GM19351 (cell line): ENCODE results near the gene ZNF117.
"Not testable (repeated sequence)": the region's sequence is repeated elsewhere in the genome, so short reads cannot be mapped to it uniquely, and the experiment has no call there.

ENCODE experiments used
- ATAC-seq: cut with Tn5 transposase; IDR thresholded peaks from one replicate; pipeline ENCODE4 v1.9.1; 2021; ENCODE audit warnings: mild to moderate bottlenecking, moderate library complexity; ENCODE audit not compliant: unreplicated experiment

ZNF117 gene

DNA sequence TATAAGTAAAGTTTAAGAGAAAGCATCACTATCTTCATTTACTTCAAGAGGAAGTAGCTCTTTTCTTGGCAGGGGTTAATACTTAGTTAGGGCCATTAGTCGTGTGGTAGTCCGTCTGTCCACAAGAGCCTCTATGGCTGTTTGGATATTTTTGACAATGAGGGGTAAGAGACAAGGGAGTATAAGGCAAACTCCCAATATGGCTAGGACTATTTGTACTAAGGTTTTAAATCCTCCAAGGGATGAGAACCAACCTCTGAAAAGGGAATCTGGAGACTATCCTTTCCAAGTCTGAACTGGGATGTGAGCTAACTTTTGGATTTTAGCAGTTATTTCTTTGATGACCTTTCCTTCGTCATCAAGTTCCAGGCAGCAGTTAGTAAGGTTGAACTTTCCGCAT lies at the start of gene ZNF117:
Gene ZNF117, minus strand, starts transcription at position 101 of the 400 bp plus-strand sequence.
- ATAC-seq: no peak

DNA sequence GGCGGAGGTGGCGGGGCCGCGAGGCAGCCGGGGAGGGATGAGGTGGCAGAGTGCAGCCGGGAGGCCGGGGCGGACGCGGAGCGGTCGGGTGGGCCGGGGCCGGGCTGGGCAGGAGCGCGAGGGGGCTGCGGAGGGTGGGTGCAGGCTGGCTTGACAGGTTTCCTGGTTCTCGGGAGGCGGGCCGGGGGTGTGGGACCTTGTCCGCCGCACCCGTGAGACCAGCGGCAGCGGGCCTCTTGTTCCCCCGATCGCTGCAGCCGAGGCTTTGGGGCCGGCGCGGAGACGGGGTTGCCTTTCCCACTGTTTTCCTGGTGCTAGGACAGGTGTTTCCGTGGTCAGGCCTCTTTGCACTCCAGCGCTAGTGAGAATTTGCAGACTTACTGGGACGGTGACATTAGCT lies 47.9 kb upstream of the ZNF117 start:
- peak; percentile 16 for ATAC-seq

DNA sequence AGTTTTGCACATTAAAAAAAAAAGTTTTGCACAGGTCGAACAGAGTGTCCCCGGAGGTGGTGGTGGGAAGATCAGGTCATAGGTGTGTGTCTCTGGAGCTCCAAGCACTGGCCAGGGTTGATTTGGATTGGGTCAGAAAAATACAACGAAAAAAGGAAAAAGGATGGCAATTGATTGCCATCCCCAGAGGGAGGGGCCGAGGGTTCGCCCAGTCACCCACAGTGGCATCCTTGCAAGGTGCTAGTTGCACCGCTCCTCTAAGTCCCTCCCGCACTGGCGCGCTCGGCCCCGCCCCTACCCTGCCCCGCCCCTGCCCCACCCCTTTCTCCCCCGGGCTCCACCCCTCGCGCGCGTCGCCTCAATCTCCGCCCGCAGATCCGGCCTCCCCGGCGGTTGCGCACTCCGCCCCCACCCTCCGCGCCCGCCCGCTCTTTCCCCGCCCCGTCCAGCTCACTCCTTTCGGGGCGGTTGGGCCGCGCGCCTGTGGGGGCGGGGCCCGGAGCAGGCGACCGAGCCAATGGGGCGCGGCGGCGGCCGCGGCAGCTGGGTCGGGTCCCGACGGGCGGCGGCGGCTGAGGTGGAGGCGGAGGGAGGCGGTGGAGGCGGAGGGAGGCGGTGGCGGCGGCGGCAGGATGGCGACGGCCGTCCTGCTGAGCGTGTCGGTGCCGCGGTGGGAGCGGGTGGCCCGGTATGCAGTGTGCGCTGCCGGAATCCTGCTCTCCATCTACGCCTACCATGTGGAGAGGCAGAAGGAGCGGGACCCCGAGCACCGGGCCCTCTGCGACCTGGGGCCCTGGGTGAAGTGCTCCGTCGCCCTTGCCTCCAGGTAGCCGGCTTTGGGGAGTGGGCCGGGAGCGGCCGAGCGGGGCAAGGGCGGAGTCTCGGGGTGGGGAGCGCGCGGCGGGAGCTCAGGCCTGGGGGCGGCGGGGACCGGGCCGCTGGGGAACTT lies 47.2 kb upstream of the ZNF117 start:
- ATAC-seq: peak; percentile 71

DNA sequence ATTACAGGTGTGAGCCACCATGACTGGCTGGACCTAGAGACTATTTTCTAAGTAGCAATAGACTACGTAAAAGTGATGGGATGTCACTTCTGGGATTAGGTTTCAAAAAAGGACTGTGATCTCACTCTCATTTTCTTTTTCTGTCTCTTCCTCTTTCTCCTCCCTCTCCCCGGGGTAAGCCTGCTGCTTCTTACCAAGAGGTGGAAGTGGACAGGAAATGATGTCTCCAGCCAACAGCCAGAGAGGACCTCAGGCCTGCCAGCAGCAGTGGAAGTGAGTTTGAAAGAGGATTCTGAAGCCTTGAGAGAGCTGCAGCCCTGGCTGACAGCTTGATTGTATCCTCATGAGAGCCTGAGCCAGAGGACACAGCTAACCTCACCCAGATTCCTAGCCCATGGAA lies 45.7 kb upstream of the ZNF117 start:
- not testable (repeated sequence) for ATAC-seq

DNA sequence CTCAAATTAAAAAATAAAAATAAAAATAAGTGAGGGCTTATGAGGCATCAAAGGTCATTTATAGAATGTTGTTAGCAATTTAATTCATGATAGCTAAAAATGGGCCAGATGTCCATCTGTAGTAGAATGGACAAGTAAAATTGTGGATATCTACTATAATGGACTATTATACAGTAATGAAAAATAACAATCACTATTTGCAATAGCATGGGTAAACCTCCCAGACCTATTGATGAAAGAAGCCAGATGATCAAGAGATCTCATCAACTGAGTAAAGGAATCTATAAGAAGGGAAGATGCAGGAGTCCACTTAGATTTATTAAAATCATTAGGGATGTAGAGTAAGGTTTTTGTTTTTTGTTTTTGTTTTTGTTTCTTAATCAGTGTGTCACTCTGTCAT lies 44.6 kb upstream of the ZNF117 start:
- ATAC-seq: not testable (repeated sequence)

DNA sequence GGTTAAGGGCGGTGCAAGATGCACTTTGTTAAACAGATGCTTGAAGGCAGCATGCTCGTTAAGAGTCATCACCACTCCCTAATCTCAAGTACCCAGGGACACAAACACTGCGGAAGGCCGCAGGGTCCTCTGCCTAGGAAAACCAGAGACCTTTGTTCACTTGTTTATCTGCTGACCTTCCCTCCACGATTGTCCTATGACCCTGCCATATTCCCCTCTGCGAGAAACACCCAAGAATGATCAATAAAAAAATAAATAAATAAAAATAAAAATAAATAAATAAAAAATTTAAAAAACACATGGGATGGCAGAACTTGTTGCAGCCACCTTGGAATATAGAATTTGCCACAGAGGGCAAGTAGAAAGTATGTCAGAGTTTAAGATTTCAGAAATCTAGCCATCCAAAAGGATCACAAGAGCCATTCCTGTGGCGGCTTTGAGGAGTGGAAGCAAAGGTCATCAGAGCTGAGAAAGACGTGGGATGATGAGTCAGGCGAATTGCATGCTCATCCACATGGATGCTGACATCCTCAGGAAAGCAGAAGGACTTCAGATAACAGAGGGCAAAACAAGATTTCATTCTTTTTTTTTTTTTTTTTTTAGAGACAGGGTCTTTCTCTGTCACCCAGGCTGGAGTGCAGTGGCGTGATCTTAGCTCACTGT lies 43.4 kb upstream of the ZNF117 start:
- not testable (repeated sequence) for ATAC-seq

DNA sequence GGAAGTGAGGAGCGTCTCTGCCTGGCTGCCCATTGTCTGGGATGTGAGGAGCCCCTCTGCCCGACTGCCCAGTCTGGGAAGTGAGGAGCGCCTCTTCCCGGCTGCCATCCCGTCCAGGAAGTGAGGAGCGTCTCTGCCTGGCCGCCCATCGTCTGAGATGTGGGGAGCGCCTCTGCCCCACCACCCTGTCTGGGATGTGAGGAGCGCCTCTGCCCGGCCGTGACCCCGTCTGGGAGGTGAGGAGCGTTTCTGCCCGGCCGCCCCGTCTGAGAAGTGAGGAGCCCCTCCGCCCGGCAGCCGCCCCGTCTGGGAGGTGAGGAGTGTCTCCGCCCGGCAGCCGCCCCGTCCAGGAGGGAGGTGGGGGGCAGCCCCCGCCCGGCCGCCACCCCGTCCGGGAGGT lies 42.6 kb upstream of the ZNF117 start:
- ATAC-seq: not testable (repeated sequence)

DNA sequence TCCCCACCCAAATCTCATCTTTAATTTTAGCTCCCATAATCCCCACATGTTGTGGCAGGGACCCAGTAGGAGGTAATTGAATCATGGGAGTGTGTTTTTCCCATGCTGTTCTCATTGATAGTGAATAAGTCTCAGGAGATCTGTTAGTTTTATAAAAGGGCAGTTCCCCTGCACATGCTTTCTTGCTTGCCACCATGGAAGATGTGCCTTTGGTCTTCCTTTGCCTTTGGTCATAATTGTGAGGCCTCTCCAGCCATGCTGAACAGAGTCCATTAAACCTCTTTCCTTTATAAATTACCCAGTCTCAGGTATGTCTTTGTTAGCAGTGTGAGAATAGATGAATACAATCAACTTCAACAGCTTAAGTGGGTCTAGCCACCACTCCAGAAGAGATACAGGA lies 34.2 kb upstream of the ZNF117 start:
- not testable (repeated sequence) for ATAC-seq

DNA sequence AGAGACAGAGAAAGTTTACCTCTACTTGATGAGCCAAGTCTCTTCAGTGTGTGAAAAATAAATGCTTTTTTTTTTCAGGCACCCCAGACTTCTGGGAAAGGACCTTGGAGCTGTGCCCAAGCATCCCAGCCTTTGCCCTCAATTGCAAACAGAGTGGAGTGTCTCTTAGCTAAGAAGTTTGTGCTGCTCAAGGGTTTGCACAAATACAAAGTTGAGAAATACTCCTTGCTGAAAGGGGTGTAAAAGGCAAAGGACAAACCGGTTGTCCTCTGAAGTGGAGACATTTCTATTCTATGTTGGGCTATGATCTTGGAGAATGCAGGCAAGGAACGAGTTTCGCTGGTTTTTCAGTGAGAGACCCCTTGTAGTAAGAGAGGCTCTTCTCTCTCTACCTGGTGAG lies 30.1 kb upstream of the ZNF117 start:
- ATAC-seq: not testable (repeated sequence)

DNA sequence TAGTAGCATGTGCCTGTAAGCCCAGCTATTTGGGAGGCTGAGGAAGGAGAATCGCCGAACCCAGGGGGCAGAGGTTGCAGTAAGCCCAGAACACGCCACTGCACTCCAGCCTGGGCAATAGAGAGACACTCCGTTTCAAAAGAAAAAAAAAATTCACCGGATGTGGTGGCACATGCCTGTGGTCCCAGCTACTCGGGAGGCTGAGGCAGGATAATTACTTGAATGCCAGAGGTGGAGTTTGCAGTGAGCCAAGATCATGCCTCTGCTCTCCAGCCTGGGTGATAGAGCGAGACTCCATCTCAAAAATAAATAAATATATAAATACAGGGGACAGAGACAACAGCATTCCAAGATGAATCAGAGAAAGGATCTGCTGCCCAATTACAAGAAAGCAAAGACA lies 19.0 kb upstream of the ZNF117 start:
- not testable (repeated sequence) for ATAC-seq

DNA sequence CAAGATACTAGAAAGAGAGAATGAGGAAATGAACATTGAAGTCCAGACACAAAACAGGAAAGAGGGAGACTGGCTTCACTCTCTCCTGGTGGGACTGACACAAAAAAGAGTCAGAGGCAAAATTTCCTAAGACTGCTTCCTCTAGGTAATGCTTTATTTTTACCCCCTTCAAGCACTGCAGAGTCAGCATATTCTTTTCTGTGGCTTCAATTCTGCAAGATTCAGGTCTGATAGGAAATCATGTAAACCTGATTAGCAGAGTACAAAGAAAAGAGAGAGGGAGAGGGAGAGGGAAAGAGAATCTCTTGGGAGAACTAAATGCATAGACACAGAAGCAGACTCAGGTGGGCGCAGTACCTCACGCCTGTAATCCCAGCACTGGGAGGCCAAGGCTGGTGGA lies 18.6 kb upstream of the ZNF117 start:
- ATAC-seq: not testable (repeated sequence)

DNA sequence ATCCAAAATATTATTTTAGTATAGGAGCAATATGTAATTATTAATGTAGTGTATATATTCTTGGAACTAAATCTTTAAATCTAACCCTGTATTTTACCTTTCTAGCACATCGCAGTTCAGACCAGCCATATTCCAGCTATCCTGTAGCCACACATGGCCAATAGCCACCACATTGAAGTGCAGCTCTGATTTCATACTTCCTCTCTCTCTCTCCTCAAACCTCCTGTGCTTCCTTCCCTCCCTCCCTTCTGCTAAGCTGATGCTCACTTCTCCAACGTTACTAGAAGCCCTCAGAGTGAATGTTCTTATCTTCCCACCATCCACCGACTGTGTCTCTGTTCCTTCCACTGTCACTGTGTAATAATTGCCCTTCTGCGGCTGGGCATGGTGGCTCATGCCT lies 16.2 kb upstream of the ZNF117 start:
- not testable (repeated sequence) for ATAC-seq

DNA sequence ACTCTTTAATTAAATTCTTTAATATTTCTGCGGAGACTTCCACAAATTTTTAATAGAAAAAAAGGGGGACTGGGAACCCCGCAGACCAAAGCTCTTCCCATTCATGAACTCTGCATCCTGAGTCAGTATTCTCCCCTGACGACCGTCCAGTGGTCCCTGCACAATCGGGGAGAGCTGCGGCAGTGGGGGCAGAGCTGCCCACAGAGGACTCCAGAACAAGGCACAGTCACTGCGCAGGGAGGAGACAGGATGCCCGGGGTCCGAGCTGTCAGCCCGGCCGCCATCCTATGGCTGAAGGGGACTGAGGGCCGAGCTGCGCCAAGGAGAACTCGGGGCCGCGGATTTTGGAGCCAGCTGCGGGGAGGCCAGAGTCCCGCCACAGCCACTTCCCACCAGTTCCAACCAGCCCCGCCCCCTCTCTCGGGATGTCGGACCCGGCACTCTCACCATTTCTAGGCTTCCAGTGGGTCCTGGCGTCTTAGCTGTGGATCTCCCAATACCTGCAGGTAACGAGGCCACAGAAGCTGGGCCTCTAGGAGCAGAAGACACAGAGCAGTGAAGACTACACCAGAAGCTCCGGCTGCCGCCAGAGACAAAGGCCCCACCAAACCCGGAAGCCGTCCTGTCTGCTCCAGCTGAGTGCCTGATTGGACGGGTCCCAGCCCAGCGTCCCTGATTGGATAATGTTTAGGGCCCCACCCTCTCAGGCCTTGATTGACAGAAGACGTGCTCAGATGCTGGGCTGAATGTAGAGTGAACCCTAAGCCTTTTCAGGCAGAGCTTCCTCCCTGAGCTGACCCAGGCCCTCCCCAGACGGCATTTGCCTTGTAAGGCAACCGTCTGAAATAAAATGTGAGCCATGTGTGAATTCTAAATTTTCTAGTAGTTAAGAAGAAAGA lies 15.5 kb upstream of the ZNF117 start, which contains the start of gene ERV3-1:
Gene ERV3-1, minus strand, starts transcription at position 594 of the 899 bp plus-strand sequence. CDS start 13,661 bp downstream, outside the sequence.
- ATAC-seq: peak; percentile 100

DNA sequence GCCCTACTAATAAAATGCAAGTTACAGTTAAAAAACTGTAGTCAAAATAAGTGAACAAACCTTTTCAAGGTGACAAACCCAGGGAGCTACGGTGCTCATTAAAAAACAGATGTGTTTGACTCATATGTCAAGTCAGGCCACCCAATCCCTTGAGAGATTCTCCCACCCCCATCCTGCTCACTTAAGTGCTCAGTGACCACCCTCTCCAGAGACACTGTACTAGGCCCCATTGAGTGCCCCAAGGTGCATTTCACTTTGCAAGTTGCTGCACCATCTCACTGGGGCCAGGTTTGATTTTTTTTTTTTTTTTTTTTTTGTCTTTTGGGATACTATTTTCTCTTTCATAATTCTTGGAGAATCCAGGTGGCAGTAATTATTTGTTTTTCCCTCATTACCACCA lies 13.7 kb upstream of the ZNF117 start:
- ATAC-seq: no peak

DNA sequence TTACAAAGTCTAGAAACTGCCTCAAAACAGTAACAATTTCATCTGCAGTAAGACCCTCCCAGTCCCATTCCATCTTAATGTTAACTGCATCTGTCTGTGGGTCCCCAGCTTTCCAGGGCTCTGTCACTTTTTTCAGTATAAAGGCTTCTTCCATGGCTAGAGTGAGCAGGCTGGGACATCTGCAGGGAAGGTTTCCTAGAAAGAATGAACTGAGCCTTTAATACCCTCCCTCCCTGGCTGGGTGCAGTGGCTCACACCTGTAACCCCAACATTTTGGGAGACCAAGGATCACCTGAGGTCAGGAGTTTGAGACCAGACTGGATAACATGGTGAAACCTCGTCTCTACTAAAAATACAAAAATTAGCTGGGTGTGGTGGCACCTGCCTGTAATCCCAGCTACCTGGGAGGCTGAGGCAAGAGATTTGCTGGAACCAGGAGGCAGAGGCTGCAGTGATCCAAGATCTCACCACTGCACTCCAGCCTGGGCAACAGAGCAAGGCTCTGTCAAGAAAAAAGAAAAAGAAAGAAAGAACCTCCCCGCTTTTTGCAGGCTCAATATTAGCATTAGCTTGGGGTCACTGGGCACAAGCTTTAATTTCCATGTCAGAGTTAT lies 12.2 kb upstream of the ZNF117 start:
- ATAC-seq: no peak

DNA sequence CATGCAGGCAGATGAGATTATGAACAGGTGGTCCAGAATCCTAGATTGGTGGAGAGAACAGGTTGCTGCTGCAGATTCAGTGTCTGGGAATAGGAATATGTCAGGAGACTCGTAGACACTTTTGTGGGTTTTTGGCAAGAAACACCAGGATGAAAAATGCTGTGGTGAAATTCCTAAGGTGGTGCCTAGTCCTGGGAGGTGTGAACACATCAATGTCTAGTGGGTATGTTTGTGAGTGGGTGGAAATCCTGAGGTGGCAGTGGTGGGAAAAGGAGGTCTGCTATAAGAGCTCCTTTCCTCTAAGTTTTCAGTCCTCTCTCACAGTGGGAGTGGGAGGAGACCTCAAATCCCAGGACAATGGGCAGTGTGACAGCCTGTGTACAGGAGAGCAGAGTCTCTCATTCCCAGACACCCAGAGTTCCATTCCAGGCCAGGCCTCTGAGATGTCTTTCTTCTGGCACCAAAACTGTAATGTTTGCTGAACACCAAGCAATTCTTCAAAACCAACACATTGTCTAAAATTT lies 10.5 kb upstream of the ZNF117 start:
- no peak for ATAC-seq

DNA sequence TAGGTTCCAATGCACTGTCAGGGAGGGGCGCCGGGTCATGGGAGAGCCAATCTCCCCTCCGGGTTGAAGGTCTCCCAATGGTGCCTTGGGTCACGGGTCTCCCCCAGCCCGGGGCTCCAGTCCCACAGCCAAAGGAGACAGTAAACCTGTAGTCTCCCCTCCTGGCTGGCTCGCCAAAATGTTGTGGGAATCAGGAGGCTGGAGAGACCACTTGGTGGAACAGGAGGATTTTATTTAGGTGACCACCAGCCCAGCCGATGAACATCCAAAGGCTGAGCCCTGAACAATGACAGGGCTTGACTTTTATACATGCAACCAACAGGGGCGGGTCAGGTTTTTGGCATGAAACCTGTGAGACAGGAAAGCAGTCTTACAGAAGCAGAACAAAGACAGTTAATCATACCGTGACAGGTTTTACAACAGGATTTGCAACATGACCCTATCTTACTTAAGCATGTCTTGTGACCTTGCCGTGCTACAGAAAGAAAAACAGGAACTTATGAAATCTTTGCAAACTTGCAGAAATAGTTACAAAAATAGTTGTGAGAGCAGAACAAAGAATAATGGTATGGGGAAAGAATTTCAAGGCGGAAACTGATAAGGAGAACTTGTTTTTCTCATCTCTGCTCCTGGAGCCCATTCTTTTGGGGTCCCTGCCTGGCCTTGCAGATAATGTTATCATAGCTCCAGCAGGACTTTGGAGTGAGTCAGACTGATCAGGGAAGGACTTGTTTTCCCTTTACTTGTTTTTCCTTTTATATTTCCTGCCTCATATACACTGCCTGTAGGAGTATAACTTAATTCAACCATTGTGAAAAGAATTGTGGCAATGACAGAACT lies 8.5 kb upstream of the ZNF117 start:
- peak; percentile 79 for ATAC-seq

DNA sequence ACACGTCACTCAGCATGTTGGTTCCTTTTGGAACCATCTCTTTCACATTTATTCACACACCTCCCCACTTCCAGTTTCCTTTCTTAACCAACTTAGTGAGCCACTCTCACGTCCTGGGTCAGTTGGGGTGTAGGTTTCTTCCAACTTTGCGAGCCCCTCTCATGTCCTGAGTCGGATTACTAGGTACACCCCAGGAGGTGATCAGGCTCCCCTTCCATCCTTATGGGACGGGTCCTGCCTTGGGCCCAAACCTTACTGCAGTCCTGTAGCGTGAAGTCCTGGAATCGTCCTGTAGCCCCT lies 8.0 kb upstream of the ZNF117 start:
- ATAC-seq: no peak

DNA sequence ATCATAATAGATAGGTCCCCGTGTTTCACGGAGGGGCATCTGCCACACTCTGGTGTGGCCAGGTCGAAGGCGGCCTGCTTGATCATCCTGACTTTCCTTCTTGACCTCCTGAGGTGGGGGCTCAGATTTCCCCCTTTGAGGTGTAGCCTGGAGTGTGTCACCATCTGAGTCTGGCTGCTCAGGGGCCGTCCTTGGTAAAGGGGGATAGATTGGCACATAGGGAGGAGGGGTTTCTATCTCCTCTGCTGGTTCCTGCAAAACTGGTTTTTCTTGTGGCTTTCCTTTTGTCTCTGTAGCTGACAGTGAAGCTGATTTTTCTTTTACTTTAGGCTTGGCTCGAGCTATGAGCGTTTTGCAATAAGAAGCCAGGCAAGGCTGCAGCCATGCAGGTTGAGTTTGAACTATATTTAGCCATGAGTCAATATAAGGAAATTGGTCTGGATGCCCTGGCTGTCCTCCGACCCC lies 7.1 kb upstream of the ZNF117 start:
- no peak for ATAC-seq
